Mucosa of rectum (tissue), 2 donors: ENCODE data around the gene OST4.
A peak's percentile ranks its signal among the peaks of the same experiment; 100 is the strongest.

ENCODE experiments used
- H3K27ac ChIP-seq, 2 donors: one replicate each; pipeline ENCODE4 v1.7.0; 2013; ENCODE audit warnings: inconsistent platforms in 2 of 2, low read depth in 2 of 2, low read length in 2 of 2
- H3K27me3 ChIP-seq, 2 donors: one replicate each; pipeline ENCODE4 v1.7.0; 2013; ENCODE audit warnings: low read length in 2 of 2; ENCODE audit not compliant: control insufficient read depth in 2 of 2, insufficient read depth in 2 of 2
- H3K36me3 ChIP-seq, 2 donors: one replicate each; pipeline ENCODE4 v1.7.0; 2013; ENCODE audit warnings: low read length in 2 of 2; ENCODE audit not compliant: control insufficient read depth in 2 of 2, insufficient read depth in 2 of 2
- H3K4me1 ChIP-seq, 2 donors: one replicate each; pipeline ENCODE4 v1.7.0; 2013; ENCODE audit warnings: low read length in 2 of 2, mild to moderate bottlenecking in 1 of 2; ENCODE audit not compliant: control insufficient read depth in 2 of 2, insufficient read depth in 2 of 2
- H3K4me3 ChIP-seq, 2 donors: one replicate each; pipeline ENCODE4 v1.7.0; 2013; ENCODE audit warnings: low read length in 2 of 2
- H3K9ac ChIP-seq, 2 donors: one replicate each; pipeline ENCODE4 v1.7.0; 2013; ENCODE audit warnings: low read length in 2 of 2, low read depth in 1 of 2, mild to moderate bottlenecking in 1 of 2
- H3K9me3 ChIP-seq, 2 donors: one replicate each; pipeline ENCODE4 v1.7.0; 2013; ENCODE audit warnings: low read length in 2 of 2; ENCODE audit not compliant: control insufficient read depth in 2 of 2
- donor health status: healthy.
- donor health status: Normal muscosa, but diverticular disease.

Gene OST4

GRCh38 chr2:27070653-27071276, 689 bp downstream of the OST4 start:
- H3K4me1 ChIP-seq, result peaks cover 22 to 28% of the 10 kb centered on the region in 2 donors
- peak overlapping the region; percentile 87 for H3K9ac ChIP-seq
- H3K27me3 ChIP-seq, result no peaks in the 10 kb centered on the region
- no peaks in the 10 kb centered on the region for H3K9me3 ChIP-seq
- peaks cover 20 to 21% of the 10 kb centered on the region in 2 donors for H3K36me3 ChIP-seq
- H3K27ac ChIP-seq, result peak overlapping the region; percentile 88 to 95
- H3K4me3 ChIP-seq, result peak overlapping the region; percentile 86 to 97

- no peak overlapping the region for H3K27ac ChIP-seq
- H3K36me3 ChIP-seq, result peaks cover 21 to 23% of the 10 kb centered on the region in 2 donors
- H3K4me3 ChIP-seq, result peak overlapping the region; percentile 86 to 97
- H3K27me3 ChIP-seq, result no peaks in the 10 kb centered on the region
- H3K4me1 ChIP-seq, result peaks cover 22 to 28% of the 10 kb centered on the region in 2 donors
- H3K9me3 ChIP-seq, result no peaks in the 10 kb centered on the region
- peak overlapping the region; percentile 87 for H3K9ac ChIP-seq
These were observed 1.4 kb downstream of the OST4 start for GRCh38 chr2:27069961-27070618.

GRCh38 chr2:27069436-27069835, 2.0 kb downstream of the OST4 start:
- H3K27me3 ChIP-seq, result no peaks in the 10 kb centered on the region
- peaks cover 21 to 25% of the 10 kb centered on the region in 2 donors for H3K36me3 ChIP-seq
- H3K9me3 ChIP-seq, result no peaks in the 10 kb centered on the region
- no peak overlapping the region for H3K9ac ChIP-seq
- peaks cover 22 to 24% of the 10 kb centered on the region in 2 donors for H3K4me1 ChIP-seq
- H3K4me3 ChIP-seq, result peak overlapping the region in 1 of 2 donors; percentile 9
- H3K27ac ChIP-seq, result no peak overlapping the region

GRCh38 chr2:27067385-27067784, 4.1 kb downstream of the OST4 start:
- no peak overlapping the region for H3K27ac ChIP-seq
- peaks cover 17 to 19% of the 10 kb centered on the region in 2 donors for H3K4me1 ChIP-seq
- peaks cover 24 to 29% of the 10 kb centered on the region in 2 donors for H3K36me3 ChIP-seq
- no peak overlapping the region for H3K9ac ChIP-seq
- no peaks in the 10 kb centered on the region for H3K9me3 ChIP-seq
- no peak overlapping the region for H3K4me3 ChIP-seq
- H3K27me3 ChIP-seq, result no peaks in the 10 kb centered on the region

GRCh38 chr2:27065128-27065527, 6.3 kb downstream of the OST4 start:
- H3K27ac ChIP-seq, result no peak overlapping the region
- no peaks in the 10 kb centered on the region for H3K27me3 ChIP-seq
- H3K36me3 ChIP-seq, result peaks cover 31 to 34% of the 10 kb centered on the region in 2 donors

GRCh38 chr2:27060323-27060722, 11.1 kb downstream of the OST4 start:
- H3K4me1 ChIP-seq, result no peaks in the 10 kb centered on the region
- no peak overlapping the region for H3K4me3 ChIP-seq
- H3K36me3 ChIP-seq, result peaks cover 31 to 36% of the 10 kb centered on the region in 2 donors
- no peak overlapping the region for H3K27ac ChIP-seq
- no peaks in the 10 kb centered on the region for H3K9me3 ChIP-seq
- H3K9ac ChIP-seq, result no peak overlapping the region
- no peaks in the 10 kb centered on the region for H3K27me3 ChIP-seq

More at GRCh38 chr2:27065128-27065527, 6.3 kb downstream of the OST4 start:
- no peak overlapping the region for H3K4me3 ChIP-seq
- H3K4me1 ChIP-seq, result peaks cover 4 to 6% of the 10 kb centered on the region in 2 donors
- no peak overlapping the region for H3K9ac ChIP-seq
- H3K9me3 ChIP-seq, result no peaks in the 10 kb centered on the region

GRCh38 chr2:27059141-27059820, 12.2 kb downstream of the OST4 start:
- Histone ChIP-seq H3K36me3 (peaks cover 38% of the 10 kb centered on the region in 2 donors), H3K9me3 (no peaks in the 10 kb centered on the region), H3K4me1 (no peaks in the 10 kb centered on the region), H3K27ac (no peak overlapping the region), H3K4me3 (no peak overlapping the region), H3K9ac (no peak overlapping the region), H3K27me3 (no peaks in the 10 kb centered on the region)

- Histone ChIP-seq H3K9me3 (no peaks in the 10 kb centered on the region), H3K9ac (no peak overlapping the region), H3K27me3 (no peaks in the 10 kb centered on the region), H3K4me1 (no peaks in the 10 kb centered on the region), H3K36me3 (peaks cover 44% of the 10 kb centered on the region in 2 donors), H3K27ac (no peak overlapping the region), H3K4me3 (no peak overlapping the region)
These were observed 13.2 kb downstream of the OST4 start for GRCh38 chr2:27058210-27058609.

- peaks cover under 1 to 2% of the 10 kb centered on the region in 2 donors for H3K4me1 ChIP-seq
- H3K9ac ChIP-seq, result no peak overlapping the region
- H3K9me3 ChIP-seq, result no peaks in the 10 kb centered on the region
- peaks cover 40% of the 10 kb centered on the region in 2 donors for H3K36me3 ChIP-seq
- no peaks in the 10 kb centered on the region for H3K27me3 ChIP-seq
- H3K27ac ChIP-seq, result no peak overlapping the region
- no peak overlapping the region for H3K4me3 ChIP-seq
These were observed 14.3 kb downstream of the OST4 start for GRCh38 chr2:27057184-27057583.

GRCh38 chr2:27054721-27055120, 16.7 kb downstream of the OST4 start:
- H3K27ac ChIP-seq, result no peak overlapping the region
- H3K9me3 ChIP-seq, result no peaks in the 10 kb centered on the region
- H3K4me3 ChIP-seq, result no peak overlapping the region
- H3K4me1 ChIP-seq, result peaks cover 5 to 13% of the 10 kb centered on the region in 2 donors
- H3K27me3 ChIP-seq, result no peaks in the 10 kb centered on the region
- no peak overlapping the region for H3K9ac ChIP-seq
- H3K36me3 ChIP-seq, result peaks cover 34 to 35% of the 10 kb centered on the region in 2 donors
